Activated T-cell treated with anti-CD3 and anti-CD28 coated beads for 4 hours (primary cell): ENCODE data around the gene ACSM3.
"Not testable (repeated sequence)": the region's sequence is repeated elsewhere in the genome, so short reads cannot be mapped to it uniquely, and the experiment has no call there.

Source experiments
- DNase-seq: peaks from one replicate; pipeline ENCODE4 v3.0.0-alpha.2; 2020

The ACSM3 gene

DNA sequence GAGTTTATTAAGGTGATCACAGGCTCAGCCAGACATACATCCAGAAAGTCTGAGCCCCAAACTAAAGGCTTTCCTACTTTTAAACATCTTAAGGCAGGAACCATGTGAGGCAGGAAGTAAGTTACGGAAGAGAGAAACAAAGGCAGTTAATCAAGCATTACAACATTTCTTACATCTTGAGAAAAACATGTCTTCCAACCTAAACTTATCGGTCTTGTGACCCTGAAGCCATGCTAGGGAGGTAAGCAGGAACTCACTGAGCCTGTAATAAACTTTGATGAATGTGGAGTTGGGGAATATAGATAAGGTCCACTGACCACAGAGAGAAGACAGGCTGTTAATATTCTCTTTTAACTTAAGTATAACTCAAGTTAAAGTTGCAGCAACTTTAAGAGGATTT lies 3.5 kb upstream of the ACSM3 start:
- DNase-seq: no peak

DNA sequence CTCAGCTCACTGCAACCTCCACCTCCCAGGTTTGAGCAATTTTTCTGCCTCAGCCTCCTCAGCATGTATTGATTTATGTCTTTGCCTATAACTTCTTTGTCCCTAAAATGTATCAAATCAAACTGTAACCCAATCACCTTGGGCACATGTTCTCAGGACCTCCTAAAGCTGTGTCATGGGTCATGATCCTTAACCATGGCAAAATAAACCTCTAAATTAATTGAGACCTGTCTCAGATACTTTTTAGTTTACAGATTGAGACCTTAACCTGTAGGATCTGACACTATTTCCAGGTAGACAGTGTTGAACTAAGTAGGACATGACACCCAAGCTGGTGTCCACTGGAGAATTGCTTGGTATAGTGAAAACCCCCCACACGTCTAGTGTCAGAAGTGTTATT lies 2.6 kb upstream of the ACSM3 start:
- no peak for DNase-seq

DNA sequence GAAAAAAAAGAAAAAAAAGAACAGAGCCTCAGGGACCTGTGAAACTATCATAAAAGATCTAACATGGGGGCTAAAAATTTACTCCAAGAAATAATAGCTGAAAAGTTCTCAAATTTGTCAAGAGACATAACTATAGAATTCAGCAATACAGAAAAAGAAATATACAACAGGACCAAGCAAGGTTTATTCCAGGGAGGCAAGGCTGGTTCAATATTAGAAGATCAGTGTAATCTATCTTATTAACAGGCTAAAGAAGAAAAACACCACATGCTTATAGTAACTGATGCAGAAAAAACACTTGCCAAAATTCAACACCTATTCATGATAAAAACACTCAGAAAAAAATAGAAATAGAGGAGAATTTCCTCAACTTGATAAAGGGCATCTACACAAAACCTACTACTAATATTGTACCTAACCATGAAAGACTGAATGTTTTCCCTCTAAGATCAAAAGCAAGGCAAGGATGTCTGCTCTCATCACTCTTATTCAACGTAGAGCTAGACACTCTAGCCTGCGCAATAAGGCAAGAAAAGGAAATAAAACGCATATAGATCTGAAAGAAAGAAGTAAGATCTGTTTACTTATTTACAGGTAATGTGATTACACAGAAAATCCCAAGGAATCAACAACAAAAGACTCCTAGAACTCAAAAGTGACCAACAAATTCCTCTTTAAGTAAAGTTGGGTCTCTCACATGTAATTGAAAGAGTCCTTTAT lies 1.2 kb upstream of the ACSM3 start:
- no peak for DNase-seq

DNA sequence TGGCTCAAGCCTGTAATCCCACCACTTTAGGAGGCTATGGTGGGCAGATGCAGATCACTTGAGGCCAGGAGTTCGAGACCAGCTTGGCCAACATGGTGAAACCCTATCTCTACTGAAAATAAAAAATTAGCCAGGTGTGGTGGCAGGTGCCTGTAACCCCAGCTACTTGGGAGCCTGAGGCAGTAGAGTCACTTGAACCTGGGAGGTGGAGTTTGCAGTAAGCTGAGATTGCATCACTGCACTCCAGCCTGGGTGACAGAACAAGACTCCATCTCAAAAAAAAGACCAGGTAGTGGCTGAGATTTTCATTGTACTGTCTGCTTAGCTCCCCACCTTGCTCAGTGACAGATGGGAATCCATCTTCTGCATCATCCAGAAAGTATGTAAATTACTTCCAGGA lies 634 bp downstream of the ACSM3 start:
- DNase-seq: not testable (repeated sequence)

DNA sequence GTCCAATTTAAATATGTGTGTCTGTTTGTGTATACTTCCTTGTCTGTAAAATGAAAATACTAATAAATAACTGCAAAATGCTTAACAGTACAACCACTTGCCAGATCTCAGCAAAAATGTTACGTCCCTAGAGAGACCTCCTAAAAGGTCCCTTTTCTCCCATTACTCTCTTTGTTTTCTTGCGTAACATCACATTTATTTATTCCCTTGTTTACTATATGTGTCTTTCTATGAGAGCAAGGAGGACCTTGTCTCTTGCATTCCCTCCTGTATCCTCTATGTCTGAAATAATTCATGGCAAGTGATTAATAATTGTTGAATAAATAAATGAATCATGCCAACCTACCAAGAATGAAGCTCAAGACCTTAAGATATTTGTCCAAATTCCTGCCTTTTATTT lies 1.9 kb downstream of the ACSM3 start:
- no peak for DNase-seq

DNA sequence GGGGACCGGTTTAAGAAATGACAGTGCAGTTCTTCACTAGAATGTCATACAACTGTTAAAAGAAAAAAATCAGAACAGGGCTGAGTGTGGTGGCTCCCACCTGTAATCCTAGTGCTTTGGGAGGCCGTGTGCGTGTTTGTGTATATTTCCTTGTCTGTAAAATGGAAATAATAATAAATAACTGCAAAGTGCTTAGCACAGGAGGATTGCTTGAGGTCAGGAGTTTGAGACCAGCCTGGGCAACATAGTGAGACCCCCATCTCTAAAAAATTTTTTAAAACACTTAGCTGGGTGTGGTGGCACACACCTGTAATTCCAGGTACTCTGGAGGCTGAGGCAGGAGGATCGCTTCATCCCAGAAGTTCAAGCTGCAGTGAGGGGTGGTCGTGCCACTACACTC lies 2.5 kb downstream of the ACSM3 start:
- DNase-seq: no peak

DNA sequence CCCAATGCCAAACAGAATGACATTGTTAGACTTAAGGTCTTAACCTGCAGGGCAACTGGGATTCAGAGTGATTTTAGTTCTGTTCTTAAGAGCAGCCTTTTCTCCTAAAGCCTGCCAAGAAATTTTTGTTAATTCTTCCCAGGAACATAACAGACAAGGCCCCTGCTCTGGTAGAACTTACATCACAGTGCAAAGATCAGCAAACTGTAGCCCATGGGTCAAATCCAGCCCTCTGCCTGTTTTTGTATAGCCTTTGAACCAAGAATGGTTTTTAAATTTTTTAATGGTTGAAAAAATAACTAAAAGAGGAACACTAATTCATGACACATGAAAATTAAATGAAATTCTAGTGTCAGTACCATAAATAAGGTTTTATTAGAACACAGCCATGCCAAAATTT lies 3.8 kb downstream of the ACSM3 start:
- DNase-seq: no peak

DNA sequence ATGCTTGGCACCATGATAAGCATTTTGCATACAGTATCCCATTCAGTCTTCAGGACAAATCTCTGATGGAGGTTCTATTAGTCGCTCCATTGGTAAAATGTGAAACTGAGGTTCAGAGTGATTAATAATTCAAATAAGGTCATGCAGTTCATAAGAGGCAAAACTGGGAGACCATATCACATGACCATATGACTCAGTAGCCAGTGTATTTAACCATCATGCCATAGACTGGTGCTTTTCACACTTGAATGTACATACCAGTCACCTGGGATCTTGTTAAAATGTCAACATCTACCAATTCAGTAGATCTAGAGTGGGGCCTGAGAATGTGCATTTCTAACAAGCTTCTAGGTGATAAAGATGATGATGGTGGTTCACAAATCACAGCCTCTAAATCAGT lies 4.3 kb downstream of the ACSM3 start:
- DNase-seq: no peak

DNA sequence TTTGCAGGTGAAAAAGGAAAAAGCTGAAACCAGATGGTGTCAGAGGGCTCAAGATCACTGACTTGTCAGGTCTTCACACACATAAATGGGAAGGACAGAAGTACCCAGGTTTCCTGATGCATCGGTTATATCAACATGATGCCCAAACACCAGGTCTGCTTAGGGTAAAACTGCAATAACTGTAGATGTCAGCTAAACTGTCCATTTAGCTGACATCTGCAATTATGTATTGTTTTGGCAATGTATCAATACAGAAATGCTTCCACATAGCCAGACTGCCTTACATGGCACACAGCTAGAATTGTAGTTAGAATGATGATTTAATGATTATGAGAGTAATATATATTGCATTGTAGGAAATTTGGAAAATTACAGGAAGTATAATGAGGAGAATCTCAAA lies 5.0 kb downstream of the ACSM3 start:
- no peak for DNase-seq

DNA sequence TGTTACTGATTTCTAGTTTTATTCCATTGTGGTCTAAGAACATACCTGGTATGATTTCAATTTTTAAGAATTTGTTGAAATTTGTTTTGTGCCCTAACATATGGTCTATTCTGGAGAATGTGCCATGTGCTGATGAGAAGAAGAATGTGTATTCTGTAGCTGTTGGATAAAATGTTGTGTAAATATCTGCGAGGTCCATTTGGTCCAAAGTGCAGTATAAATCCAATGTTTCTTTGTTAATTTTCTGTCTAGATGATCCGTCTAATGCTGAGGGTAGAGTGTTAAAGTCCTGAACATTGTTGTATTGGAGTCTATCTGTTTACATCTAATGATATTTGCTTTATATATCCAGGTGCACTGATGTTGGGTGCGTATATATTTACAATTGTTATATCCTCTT lies 9.9 kb downstream of the ACSM3 start:
- DNase-seq: no peak

DNA sequence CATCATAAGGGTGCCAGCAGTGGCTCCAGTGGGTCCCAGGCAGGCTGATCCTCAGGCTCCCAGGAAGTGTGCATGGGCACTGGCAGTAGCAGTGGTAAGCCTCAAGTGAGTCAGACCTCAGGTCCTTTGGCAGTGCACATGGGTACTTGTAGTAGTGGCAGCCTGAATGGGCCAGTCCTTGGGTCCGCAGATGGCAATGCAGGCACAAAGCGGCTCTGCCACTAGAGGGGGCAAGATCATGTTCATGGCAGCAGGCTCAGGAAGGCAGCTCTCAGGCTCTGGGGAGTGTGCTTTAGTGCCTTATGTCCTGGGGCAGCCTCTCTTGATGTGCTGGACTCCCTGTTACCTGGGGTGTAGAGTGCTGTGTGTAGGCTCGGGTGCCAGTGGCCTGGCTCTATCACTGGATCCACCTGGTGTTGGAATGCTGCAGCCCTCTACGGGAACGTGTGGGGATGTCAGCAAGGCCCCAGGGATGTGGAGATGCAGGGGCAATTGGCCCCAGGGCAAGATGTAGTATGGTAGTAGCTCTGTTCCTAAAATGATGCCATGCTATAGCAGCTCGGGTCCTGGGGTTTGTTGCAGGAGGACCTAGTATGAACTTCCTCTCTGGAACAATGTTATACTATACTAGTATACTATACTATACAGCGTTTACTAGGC lies 11.0 kb downstream of the ACSM3 start:
- peak; percentile 25 for DNase-seq

DNA sequence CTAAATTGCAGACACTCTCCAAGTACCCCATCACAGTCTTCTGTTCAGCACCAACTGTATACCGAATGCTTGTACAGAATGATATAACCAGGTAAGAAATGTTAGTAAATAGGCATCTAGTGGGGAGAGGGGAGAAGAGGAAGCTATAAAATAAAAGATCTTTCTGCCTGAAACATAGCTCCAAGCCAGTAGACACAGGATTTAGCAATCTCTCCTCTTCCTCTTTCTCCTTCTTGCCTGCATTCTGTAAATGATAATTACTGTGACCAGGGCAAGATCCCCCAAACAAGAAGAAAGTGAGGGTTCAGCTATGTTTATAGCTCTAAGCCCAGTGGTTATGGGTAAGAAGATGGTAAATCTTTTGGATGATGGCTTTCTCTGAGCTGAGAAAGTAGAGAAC lies 17.9 kb downstream of the ACSM3 start:
- DNase-seq: no peak

DNA sequence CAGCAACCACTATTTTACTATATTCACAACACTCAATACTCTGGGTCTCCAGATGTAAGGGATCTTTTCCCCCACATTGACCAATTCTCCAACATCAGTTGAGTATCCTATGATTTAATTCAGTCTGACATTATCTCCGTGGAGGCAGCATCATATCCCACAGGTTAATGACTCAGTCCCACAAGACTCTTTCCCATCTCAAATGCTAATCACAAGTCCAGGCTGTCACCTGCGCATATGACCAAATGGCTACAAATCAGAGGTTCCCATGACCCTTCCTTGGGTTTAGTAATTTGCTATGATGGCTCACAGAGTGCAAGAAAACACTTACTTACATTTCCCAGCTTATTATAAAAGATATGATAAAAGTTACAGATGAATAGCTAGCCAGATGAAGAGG lies 18.7 kb downstream of the ACSM3 start:
- DNase-seq: no peak

DNA sequence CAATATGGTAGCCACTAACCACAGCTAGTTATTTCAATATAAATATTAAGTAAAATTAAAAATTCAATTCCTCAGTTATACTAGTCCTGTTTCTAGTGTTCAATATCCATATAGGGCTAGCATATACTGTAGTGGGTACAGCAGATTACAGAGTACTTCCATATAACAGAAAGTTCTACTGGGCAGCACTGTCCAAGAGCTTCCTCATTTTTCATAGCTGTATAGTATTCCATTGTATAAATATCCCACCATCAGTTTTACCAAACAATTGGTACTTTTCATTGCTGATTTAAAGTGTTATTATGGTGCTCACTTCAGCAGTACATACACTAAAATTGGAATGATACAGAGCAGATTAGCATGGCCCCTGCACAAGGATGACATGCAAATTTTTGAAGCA lies 20.4 kb downstream of the ACSM3 start:
- DNase-seq: no peak

DNA sequence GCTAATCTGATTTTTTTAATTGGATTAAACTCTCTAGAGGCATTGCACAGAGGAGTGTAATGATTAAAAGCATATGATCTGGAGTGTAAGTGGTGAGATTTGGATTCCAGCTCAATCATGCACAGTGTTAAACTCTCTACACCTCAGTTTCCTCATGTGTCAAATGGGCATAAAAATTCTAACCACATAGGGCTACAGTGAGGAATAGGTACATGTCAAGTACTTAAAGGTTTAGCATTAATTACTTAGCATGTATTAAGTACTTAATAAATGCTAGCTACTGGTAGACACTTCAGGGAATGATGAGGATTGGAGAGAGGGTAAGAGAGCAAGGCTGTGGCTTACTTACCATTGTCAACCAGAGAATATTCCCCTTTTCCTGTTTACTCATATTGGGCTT lies 25.3 kb downstream of the ACSM3 start:
- DNase-seq: no peak

DNA sequence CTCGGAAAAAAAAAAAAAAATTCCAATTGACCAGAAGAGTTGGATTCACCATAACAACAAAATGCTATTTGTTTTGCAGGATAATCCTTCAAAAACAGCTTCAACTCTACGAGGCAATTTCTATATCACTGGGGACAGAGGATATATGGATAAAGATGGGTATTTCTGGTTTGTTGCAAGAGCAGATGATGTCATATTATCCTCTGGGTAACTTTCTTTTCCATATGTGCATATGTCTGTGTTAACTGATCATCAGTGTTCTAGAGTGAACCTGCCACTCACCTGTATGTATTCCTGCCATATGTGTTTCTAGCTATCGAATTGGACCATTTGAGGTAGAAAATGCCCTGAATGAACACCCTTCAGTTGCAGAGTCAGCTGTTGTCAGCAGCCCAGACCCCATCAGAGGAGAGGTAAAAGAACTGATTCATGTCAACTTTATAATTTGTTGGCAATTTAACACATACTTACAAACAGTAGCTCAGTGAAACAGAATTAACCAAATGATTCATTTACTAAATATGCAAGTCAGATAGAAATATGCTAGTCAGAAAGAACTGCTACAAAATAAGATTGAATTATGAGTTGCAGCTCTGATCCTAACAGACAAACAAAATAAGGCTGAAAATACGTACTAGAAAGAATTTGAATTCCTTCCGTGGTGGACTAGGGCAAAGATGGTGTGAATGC lies 28.3 kb downstream of the ACSM3 start:
- no peak for DNase-seq

DNA sequence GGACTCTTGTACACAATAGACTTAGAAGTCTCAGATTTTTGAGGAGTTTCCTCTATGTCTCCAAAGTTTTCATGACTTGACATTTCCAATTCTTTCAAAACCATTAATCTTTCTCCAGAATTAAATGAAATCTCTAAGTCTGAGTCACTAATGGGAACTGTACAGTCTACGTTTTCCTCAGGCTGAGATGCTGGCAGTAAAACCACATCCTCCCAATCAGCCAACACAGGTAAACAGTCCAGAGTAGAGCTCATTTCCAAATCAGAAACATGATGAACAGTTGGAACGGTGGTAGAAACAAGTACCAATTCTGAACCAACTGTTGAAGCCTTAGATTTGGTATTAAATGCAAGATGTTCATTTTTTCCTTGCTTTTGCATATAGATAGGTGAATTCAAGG lies 34.5 kb downstream of the ACSM3 start:
- DNase-seq: no peak

DNA sequence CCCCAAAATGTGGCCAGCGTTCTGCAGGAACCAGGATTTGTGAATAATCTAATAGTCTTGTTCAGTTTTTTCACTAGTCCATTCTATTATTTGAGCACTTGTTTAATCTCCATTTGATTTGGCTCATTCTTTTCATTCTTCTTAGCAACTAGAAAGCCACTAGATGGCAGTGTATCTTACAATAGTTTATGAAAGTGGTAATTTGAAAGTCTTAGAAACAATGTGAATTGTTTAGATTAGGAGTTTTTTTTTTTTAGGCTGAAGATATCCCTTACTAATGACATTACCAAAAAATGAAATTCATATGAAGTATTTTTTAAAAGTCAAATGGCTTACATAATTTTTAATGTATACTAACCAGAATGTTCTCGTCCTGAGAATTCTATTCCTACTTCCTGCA lies 35.8 kb downstream of the ACSM3 start:
- no peak for DNase-seq

DNA sequence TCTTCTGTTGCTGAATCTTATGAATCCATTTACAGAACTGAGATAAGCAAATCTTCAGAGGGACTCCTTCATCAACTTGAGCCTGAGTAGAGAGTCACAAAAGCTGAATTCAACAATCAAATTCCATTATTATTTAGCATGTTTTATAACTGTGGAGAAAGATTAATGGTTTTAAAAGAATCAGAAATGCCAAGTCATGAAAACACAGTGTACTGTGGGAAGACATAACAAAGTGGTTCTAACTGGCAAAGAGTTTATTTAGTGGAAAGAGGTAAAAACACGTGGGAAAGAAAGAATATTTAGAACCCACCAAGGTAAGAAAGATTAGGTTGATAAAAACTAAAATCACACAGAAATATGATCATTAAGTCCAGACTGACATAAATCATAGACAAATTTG lies 37.5 kb downstream of the ACSM3 start:
- DNase-seq: no peak

DNA sequence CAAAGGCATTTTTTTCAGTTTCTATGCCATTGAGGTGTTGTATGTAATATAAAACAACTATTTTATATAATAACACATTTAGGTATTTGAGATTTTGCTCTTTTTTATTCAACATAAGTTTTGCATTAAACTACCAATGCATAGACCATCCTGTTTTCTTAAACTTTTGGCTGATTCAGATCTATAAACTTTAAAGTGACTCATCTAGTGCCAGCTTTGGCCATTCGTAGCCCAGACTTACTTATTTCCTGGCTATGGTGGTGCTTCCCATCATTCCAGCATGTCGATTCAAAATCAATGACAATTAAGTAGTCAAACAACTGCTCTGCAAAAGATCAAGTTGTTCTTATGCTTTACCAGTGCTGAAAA lies 39.4 kb downstream of the ACSM3 start:
- DNase-seq: no peak

DNA sequence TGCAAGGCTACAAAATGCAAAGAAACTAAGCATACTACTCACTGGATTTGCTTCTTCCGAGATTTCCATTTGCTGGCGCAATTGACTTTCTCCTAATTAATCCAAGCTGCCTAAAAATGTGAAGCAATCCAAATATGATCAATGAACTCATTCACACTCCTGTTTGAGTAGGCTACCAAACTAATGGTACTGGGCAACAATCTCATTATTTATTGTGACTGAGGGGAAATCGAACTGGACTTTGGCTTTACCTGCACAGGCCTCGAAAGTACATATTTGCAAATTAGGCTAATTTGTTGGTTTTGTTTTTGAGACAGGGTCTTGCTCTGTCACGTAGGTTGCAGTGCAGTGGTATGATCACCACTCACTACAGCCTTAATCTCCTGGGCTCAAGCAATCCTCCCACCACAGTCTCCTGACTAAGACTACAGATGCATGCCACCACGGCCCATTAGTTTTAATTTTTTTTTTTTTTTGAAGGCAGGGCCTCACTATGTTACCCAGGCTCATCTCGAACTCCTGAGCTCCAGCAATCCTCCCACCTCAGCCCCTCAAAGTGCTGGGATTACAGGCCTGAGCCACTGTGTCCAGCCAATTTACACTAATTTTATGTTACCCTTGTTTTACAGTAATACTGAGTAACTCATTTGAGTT lies 39.9 kb downstream of the ACSM3 start:
- no peak for DNase-seq

DNA sequence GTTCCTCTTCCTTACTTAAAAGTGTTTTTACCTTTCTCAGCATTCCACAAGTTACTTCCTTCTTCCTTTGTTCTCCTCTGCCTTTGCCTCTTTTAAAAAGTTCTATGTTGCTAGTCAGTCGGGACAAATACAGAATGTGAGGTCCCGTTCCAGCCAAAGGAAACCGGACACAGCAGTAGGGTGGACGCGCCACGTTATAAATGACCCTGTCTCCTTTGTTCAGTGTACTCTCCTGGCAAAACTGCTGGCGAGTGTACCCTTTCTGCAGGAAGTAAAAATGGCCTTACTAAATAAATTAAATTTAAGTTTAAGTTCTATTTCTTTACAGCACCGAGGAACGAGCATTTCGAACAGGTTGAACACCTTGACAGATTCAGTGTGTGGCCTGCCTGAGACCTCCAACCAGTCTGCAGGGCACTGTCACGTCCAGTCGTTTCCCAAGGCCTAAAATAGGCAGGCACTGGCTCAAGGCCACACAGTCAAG lies 41.9 kb downstream of the ACSM3 start:
- not testable (repeated sequence) for DNase-seq

DNA sequence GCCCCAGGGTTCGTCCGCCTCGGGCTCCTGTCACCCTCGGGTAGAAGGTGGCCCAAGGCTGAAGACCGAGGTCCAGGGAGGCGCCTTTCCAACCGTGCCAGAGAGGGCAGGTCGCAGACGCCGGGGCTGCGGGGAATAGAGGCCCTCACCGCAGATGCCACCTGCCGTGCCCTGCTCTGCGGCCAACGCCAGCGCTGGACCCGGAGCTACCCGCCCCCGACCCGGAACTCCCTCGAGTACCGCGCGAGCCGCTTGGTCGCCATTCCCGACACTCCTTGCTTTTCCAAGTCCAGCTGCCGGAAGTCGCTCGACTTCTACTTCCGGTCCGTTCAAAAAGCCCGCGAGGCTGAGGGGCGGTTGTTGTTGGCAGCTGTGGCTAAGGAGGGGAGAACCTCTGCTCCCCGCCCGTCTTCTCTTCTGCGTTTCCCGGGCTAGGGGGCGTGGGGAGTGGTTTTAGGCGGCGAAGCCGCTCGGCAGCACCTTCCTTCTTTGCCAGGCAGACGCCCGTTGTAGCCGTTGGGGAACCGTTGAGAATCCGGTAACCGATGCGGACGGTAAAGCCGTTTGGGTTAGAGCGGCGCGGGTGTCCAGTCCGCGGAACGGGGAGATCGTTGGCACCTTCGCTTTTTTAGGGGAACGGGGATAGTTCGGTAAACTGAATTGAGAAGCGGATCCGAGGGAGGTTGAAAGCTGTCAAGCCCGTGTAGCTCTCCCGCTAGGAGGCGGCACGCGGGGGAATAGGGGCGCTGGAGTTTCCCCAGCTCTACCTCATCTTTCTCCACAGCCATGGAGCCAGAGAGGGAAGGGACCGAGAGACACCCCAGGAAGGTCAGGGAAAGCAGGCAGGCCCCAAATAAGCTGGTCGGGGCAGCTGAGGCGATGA lies 42.6 kb downstream of the ACSM3 start, which contains the start of the genes ERI2 and REXO5:
TSS of gene ERI2 (minus strand) at position 305 of the 883 bp plus-strand sequence. CDS start at position 263, 42 bp downstream.
TSS of gene REXO5 (plus strand) at position 360 of the 883 bp plus-strand sequence. CDS start at position 787, 427 bp downstream.
- peak; percentile 56 for DNase-seq
